Measurements from ENCODE around the gene GPR162.

DNA sequence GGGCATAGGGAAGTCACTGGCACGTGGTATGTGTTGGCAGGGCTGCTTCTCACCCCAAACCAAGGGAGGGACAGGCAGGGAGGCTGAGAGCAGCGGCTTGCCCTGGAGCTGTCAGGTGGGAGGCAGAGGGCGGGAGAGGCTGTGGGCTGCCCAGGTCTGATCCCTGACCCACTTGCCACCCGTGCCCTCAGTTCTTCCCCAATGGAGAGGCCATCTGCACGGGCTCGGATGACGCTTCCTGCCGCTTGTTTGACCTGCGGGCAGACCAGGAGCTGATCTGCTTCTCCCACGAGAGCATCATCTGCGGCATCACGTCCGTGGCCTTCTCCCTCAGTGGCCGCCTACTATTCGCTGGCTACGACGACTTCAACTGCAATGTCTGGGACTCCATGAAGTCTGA is 23.8 kb downstream of the GPR162 start:
- TF ChIP-seq, protein P1, sequence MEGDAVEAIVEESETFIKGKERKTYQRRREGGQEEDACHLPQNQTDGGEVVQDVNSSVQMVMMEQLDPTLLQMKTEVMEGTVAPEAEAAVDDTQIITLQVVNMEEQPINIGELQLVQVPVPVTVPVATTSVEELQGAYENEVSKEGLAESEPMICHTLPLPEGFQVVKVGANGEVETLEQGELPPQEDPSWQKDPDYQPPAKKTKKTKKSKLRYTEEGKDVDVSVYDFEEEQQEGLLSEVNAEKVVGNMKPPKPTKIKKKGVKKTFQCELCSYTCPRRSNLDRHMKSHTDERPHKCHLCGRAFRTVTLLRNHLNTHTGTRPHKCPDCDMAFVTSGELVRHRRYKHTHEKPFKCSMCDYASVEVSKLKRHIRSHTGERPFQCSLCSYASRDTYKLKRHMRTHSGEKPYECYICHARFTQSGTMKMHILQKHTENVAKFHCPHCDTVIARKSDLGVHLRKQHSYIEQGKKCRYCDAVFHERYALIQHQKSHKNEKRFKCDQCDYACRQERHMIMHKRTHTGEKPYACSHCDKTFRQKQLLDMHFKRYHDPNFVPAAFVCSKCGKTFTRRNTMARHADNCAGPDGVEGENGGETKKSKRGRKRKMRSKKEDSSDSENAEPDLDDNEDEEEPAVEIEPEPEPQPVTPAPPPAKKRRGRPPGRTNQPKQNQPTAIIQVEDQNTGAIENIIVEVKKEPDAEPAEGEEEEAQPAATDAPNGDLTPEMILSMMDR (IDR thresholded peaks at IDR 0.05), result no peak
- no peak for TF ChIP-seq POLR2AphosphoS5 (IDR thresholded peaks at IDR 0.05)

Measured in sigmoid colon (tissue), 4 donors.